Hematopoietic multipotent progenitor cell treated with erythropoietin and hydrocortisone succinate and interleukin-3 and kit ligand, for 8 days (in vitro differentiated cells): ENCODE data around the gene IPO13.

ENCODE experiments used
- DNase-seq: peaks from one replicate; pipeline ENCODE4 v3.0.0-alpha.2; 2015

The IPO13 gene

GRCh38 chr1:43991476-43992231, 44.9 kb downstream of the IPO13 start, which contains the start of gene CCDC24:
Gene CCDC24 (plus strand): TSS chr1:43991599. CDS start chr1:43991879, 280 bp downstream.
- peak; percentile 80 for DNase-seq

GRCh38 chr1:43992232-43992995, 45.7 kb downstream of the IPO13 start:
- no peak for DNase-seq

GRCh38 chr1:43993206-43993914, 46.6 kb downstream of the IPO13 start:
- DNase-seq: no peak

GRCh38 chr1:43994071-43994470, 47.3 kb downstream of the IPO13 start:
- DNase-seq: no peak

GRCh38 chr1:43994794-43995790, 48.3 kb downstream of the IPO13 start:
- peak; percentile 76 for DNase-seq

- no peak for DNase-seq
Measured at GRCh38 chr1:43995984-43996732, 49.4 kb downstream of the IPO13 start.

GRCh38 chr1:43996733-43997115, 50.0 kb downstream of the IPO13 start:
- DNase-seq: no peak

GRCh38 chr1:43997295-43997999, 50.7 kb downstream of the IPO13 start:
- no peak for DNase-seq

GRCh38 chr1:43998000-43998378, 51.2 kb downstream of the IPO13 start:
- DNase-seq: no peak

GRCh38 chr1:43999455-43999854, 52.7 kb downstream of the IPO13 start:
- DNase-seq: no peak

GRCh38 chr1:44000122-44000665, 53.4 kb downstream of the IPO13 start:
- DNase-seq: no peak

GRCh38 chr1:44002165-44002564, 55.4 kb downstream of the IPO13 start:
- no peak for DNase-seq

GRCh38 chr1:44002606-44003157, 55.9 kb downstream of the IPO13 start:
- no peak for DNase-seq

GRCh38 chr1:44008259-44008658, 61.5 kb downstream of the IPO13 start:
- DNase-seq: no peak

- no peak for DNase-seq
Measured at GRCh38 chr1:44010935-44011471, 64.3 kb downstream of the IPO13 start.

- DNase-seq: no peak
Measured at GRCh38 chr1:44012404-44012803, 65.7 kb downstream of the IPO13 start.

- no peak for DNase-seq
Measured at GRCh38 chr1:44012941-44013609, 66.3 kb downstream of the IPO13 start.

- DNase-seq: no peak
Measured at GRCh38 chr1:44013949-44014348, 67.2 kb downstream of the IPO13 start.

- no peak for DNase-seq
Measured at GRCh38 chr1:44014365-44015104, 67.8 kb downstream of the IPO13 start.
